Endometrial microvascular endothelial cells (primary cell): ENCODE data around the gene ASAH2B. TPM values are rescaled to one million over a fixed set of nuclear protein-coding genes. Genes with fewer than 3 reads are reported as not detected.

Experiments used
- in situ Hi-C: cut with HindIII; loops from 2 replicates; pipeline ENCODE4 v1.10.0; 2017; ENCODE audit warnings: low sequenced_read_pairs, low pct_unique_long_range_greater_than_20kb; ENCODE audit errors: inconsistent ontology term
- total RNA-seq: library from RNA; depleted of rRNA; stranded (reverse); fragments of >200 nt; gene quantifications from one replicate; pipeline ENCODE4 v1.2.3, GENCODE V29; 2015; ENCODE audit errors: inconsistent ontology term

The ASAH2B gene
- total RNA-seq, 1 donor from 2014 or later = 1.2 TPM

GRCh38 chr10:50788951-50789945 lies 49.5 kb downstream of the ASAH2B start:
- in situ Hi-C loops = no loop called here

GRCh38 chr10:50794490-50794889 lies 54.8 kb downstream of the ASAH2B start:
- in situ Hi-C loops = no loop called here

GRCh38 chr10:50796693-50797092 lies 57.0 kb downstream of the ASAH2B start:
- in situ Hi-C loops = no loop called here

GRCh38 chr10:50798297-50798696 lies 58.6 kb downstream of the ASAH2B start:
- in situ Hi-C loops = no loop called here

GRCh38 chr10:50799595-50799994 lies 59.9 kb downstream of the ASAH2B start:
- in situ Hi-C loops = no loop called here

- in situ Hi-C loops = no loop called here
These were observed 66.4 kb downstream of the ASAH2B start for GRCh38 chr10:50805981-50806622.

- in situ Hi-C loops = no loop called here
These were observed 68.4 kb downstream of the ASAH2B start for GRCh38 chr10:50807851-50808776.

Other genes with a start within 250 kb of the ASAH2B start
- 52.3 TPM for gene SGMS1, start 116.0 kb upstream of the ASAH2B start, total RNA-seq
- not detected for gene A1CF, start 145.7 kb downstream of the ASAH2B start, total RNA-seq